Endothelial cell of umbilical vein (primary cell): ENCODE measurements around the gene ZNF664. TPM values are rescaled to one million over a fixed set of nuclear protein-coding genes. Genes with fewer than 3 reads are reported as not detected.

ENCODE experiments used
- BruUV-seq: library from RNA; stranded (reverse); fragments of 400-500 nt; replicated peaks from 2 replicates; lab custom pipeline; 2021; lab: Mats Ljungman, UMichigan
- CTCF ChIA-PET: fragments of 300-600, 350-600 bp; sonication (Branson Sonifier 250); formaldehyde crosslinking; loops from one replicate; lab custom pipeline; 2021; ENCODE audit warnings: antibody characterized with exemption, inconsistent platforms; lab: Charles Lee
- POLR2A ChIA-PET: fragments of 300-600, 350-600 bp; sonication (Branson Sonifier 250); formaldehyde crosslinking; loops from one replicate; lab custom pipeline; 2021; ENCODE audit warnings: antibody characterized with exemption, inconsistent platforms; lab: Charles Lee
- DNase-seq: peaks from one replicate; pipeline ENCODE4 v3.0.0-alpha.2; 2011; ENCODE audit warnings: low read depth, low spot score
- FAIRE-seq: peaks from 2 replicates; lab custom pipeline; 2011; peaks lifted over from hg19 to GRCh38; lab: Jason Lieb, UNC
- H2AFZ ChIP-seq: 2 replicates; pipeline ENCODE4 v1.6.0; 2012; ENCODE audit warnings: low read depth, low read length, control low read depth, inconsistent platforms
- H3K27ac ChIP-seq: 2 replicates; pipeline ENCODE4 v1.5.1; 2011; ENCODE audit warnings: low read depth, mild to moderate bottlenecking, control low read depth, low read length, moderate library complexity; ENCODE audit not compliant: insufficient read depth
- H3K27me3 ChIP-seq, 2 experiments: 2 replicates each; pipeline versions ENCODE4 v1.6.0 to v1.6.1; 2011; ENCODE audit warnings: low read length in 2 of 2, mixed read lengths in 1 of 2; ENCODE audit not compliant: control insufficient read depth in 2 of 2, insufficient read depth in 2 of 2
- H3K36me3 ChIP-seq, 2 experiments: 2 replicates in 1 of 2; 3 replicates in 1 of 2; pipeline ENCODE4 v1.5.1; 2011; ENCODE audit warnings: low read length in 2 of 2, mild to moderate bottlenecking in 1 of 2, moderate library complexity in 1 of 2; ENCODE audit not compliant: control insufficient read depth in 2 of 2, insufficient read depth in 2 of 2; ENCODE audit errors: extremely low read depth in 1 of 2
- H3K4me1 ChIP-seq: 3 replicates; pipeline ENCODE4 v1.5.1; 2011; ENCODE audit warnings: mild to moderate bottlenecking, low read length; ENCODE audit not compliant: control insufficient read depth, insufficient read depth; ENCODE audit errors: extremely low read depth
- H3K4me2 ChIP-seq: 2 replicates; pipeline ENCODE4 v1.6.1; 2011; ENCODE audit warnings: low read length, control low read depth, mixed read lengths; ENCODE audit not compliant: insufficient read depth
- H3K4me3 ChIP-seq, 3 experiments: fragments of 200-600 bp in 1 of 3; sonication (generic), shearing (Covaris generic) in 1 of 3; replicated peaks in 1 of 3; 2 replicates each; pipeline ENCODE4 v1.5.1; 2011 to 2016; ENCODE audit warnings: control low read depth in 3 of 3, low read length in 3 of 3, mild to moderate bottlenecking in 2 of 3, inconsistent platforms in 1 of 3, low read depth in 1 of 3, moderate library complexity in 1 of 3; ENCODE audit not compliant: insufficient read depth in 1 of 3
- H3K79me2 ChIP-seq: 2 replicates; pipeline ENCODE4 v1.6.0; 2012; ENCODE audit warnings: low read length, inconsistent platforms; ENCODE audit not compliant: control insufficient read depth, insufficient read depth
- H3K9ac ChIP-seq: replicated peaks from 2 replicates; pipeline ENCODE3; 2011; ENCODE audit warnings: low read length, control low read depth; ENCODE audit not compliant: insufficient read depth; ENCODE audit errors: extremely low read depth
- H3K9me1 ChIP-seq: replicated peaks from 3 replicates; pipeline ENCODE4 v1.6.0; 2011; ENCODE audit warnings: mild to moderate bottlenecking, low read length; ENCODE audit not compliant: control insufficient read depth, insufficient read depth; ENCODE audit errors: extremely low read depth
- H3K9me3 ChIP-seq: replicated peaks from 2 replicates; pipeline ENCODE4 v1.5.1; 2012; ENCODE audit warnings: low read length, inconsistent platforms; ENCODE audit not compliant: control insufficient read depth, insufficient read depth
- H4K20me1 ChIP-seq: replicated peaks from 2 replicates; pipeline ENCODE3; 2011; ENCODE audit warnings: mild to moderate bottlenecking, low read length; ENCODE audit not compliant: control insufficient read depth, insufficient read depth; ENCODE audit errors: extremely low read depth
- CTCF ChIP-seq, 2 donors: IDR thresholded peaks; 1 replicate in 1 of 2; 2 replicates in 1 of 2; pipeline ENCODE4 v1.5.1; 2011; ENCODE audit warnings: low read length in 2 of 2, mild to moderate bottlenecking in 2 of 2, moderate library complexity in 2 of 2, control low read depth in 1 of 2, inconsistent platforms in 1 of 2, low read depth in 1 of 2; ENCODE audit not compliant: insufficient read depth in 1 of 2; ENCODE audit errors: extremely low read depth in 1 of 2
- EZH2 ChIP-seq: IDR thresholded peaks from 2 replicates; pipeline ENCODE4 v1.6.1; 2012; ENCODE audit warnings: borderline replicate concordance, low read depth, mild to moderate bottlenecking, moderate library complexity, low read length, inconsistent platforms; ENCODE audit not compliant: severe bottlenecking
- FOS ChIP-seq: IDR thresholded peaks from 2 replicates; pipeline ENCODE4 v1.6.1; 2011; ENCODE audit warnings: mild to moderate bottlenecking, low read length, moderate library complexity, borderline replicate concordance; ENCODE audit not compliant: insufficient read depth
- GATA2 ChIP-seq: IDR thresholded peaks from 2 replicates; pipeline ENCODE4 v1.7.0; 2011; ENCODE audit warnings: low read depth, mild to moderate bottlenecking, moderate library complexity, mixed read lengths, low read length; ENCODE audit not compliant: insufficient read length, insufficient read depth
- JUN ChIP-seq: IDR thresholded peaks from 2 replicates; pipeline ENCODE4 v1.6.1; 2011; ENCODE audit warnings: borderline replicate concordance, low read depth; ENCODE audit not compliant: insufficient read length, insufficient read depth
- MAX ChIP-seq: IDR thresholded peaks from 2 replicates; pipeline ENCODE4 v1.6.1; 2011; ENCODE audit not compliant: insufficient read depth, insufficient read length
- MYC ChIP-seq: IDR thresholded peaks from one replicate; pipeline ENCODE4 v1.6.1; 2011; ENCODE audit warnings: mild to moderate bottlenecking, low read depth, low read length
- POLR2A ChIP-seq: IDR thresholded peaks from 2 replicates; pipeline ENCODE4 v1.6.1; 2012; ENCODE audit warnings: low read depth, mild to moderate bottlenecking, control low read depth, low read length
- POLR2AphosphoS5 ChIP-seq: IDR thresholded peaks from 2 replicates; pipeline ENCODE4 v1.6.1; 2012; ENCODE audit warnings: low read depth, mild to moderate bottlenecking, control low read depth, low read length, moderate library complexity; ENCODE audit not compliant: insufficient read depth
- dilution Hi-C: fragments of 300-500 bp; cut with MboI; formaldehyde crosslinking; loops from one replicate; pipeline ENCODE4 v1.15.0; 2019; ENCODE audit warnings: low sequenced_read_pairs; ENCODE audit not compliant: extremely low pct_ligation_motif_present
- intact Hi-C: fragments of 100-400 bp; cut with micrococcal nuclease; formaldehyde crosslinking; loops from one replicate; pipeline ENCODE4 v1.10.0; 2022
- polyA plus RNA-seq, 4 experiments: library from polyadenylated mRNA; depleted of rRNA in 3 of 4; stranded (reverse) in 3 of 4; unstranded in 1 of 4; fragments of >200 nt; gene quantifications; 2 replicates each; pipeline versions ENCODE4 v1.2.1 to v1.2.3, GENCODE V29; 2011 to 2012; ENCODE audit warnings: missing spikeins in 1 of 4
- total RNA-seq: library from RNA; stranded (reverse); gene quantifications from 2 replicates; pipeline ENCODE4 v1.2.3, GENCODE V29; 2021

ZNF664 gene
- total and polyA plus RNA-seq, 2 donors (not counting 3 experiments of a cell fraction or from before 2014, with no cell fraction given): 29.8 to 71.3 TPM

- H3K79me2 ChIP-seq: peaks cover 5% of the 10 kb centered on the region
- peak overlapping the region; percentile 78 for H3K9ac ChIP-seq
- H3K4me3 ChIP-seq: peak overlapping the region; percentile 63 to 81 (median 75)
- H3K36me3 ChIP-seq: peaks cover 0 to 3% of the 10 kb centered on the region in 2 experiments
- CTCF ChIA-PET: interaction anchor here (0.7 to 2.0 kb wide), 5 partner anchors 10 to 67 kb away, joined by 3 to 23 read pairs (median 4); no protein-coding TSS in a partner anchor
- TF ChIP-seq POLR2A: no peak
- TF ChIP-seq MYC: no peak
- H3K4me1 ChIP-seq: peaks cover 4% of the 10 kb centered on the region
- H4K20me1 ChIP-seq: no peaks in the 10 kb centered on the region
- DNase-seq (no peak), FAIRE-seq (no peak)
- POLR2A ChIA-PET: interaction anchor here (0.7 kb wide), 1 partner anchor 24 kb away, joined by 7 read pairs; no protein-coding TSS in a partner anchor
- peak overlapping the region; percentile 72 for H2AFZ ChIP-seq
- BruUV-seq: no TSS peak
- H3K27me3 ChIP-seq: no peaks in the 10 kb centered on the region
- peak overlapping the region; percentile 24 for H3K27ac ChIP-seq
- dilution Hi-C loops: no loop called here
- H3K9me3 ChIP-seq: no peaks in the 10 kb centered on the region
- intact Hi-C loops: loop anchor here (1.0 to 5.0 kb wide), 3 partner anchors 20 to 340 kb away; partner anchors contain the start of genes EIF2B1 and GTF2H3
- H3K9me1 ChIP-seq: no peaks in the 10 kb centered on the region
- H3K4me2 ChIP-seq: peak overlapping the region; percentile 93
Observed at GRCh38 chr12:123971770-123972456, 1.1 kb upstream of the ZNF664 start.

GRCh38 chr12:123973552-123974341, 732 bp downstream of the ZNF664 start:
- no TSS peak for BruUV-seq
- Histone ChIP-seq H3K27ac (peak overlapping the region; percentile 32), H3K27me3 (no peaks in the 10 kb centered on the region), H3K9ac (peak overlapping the region; percentile 68), H3K9me3 (no peaks in the 10 kb centered on the region), H3K4me2 (peak overlapping the region; percentile 91), H3K4me1 (peaks cover 4% of the 10 kb centered on the region), H2AFZ (peak overlapping the region; percentile 84), H3K79me2 (peaks cover 5% of the 10 kb centered on the region), H3K9me1 (no peaks in the 10 kb centered on the region), H3K4me3 (peak overlapping the region; percentile 75 to 85 (median 75)), H3K36me3 (peaks cover 0 to 3% of the 10 kb centered on the region in 2 experiments), H4K20me1 (no peaks in the 10 kb centered on the region)
- CTCF ChIA-PET: interaction anchor here (0.6 to 1.1 kb wide), 3 partner anchors 9 to 68 kb away, joined by 4 to 8 read pairs (median 5); no protein-coding TSS in a partner anchor
- DNase-seq: peak; percentile 44
- no peak for TF ChIP-seq GATA2
- TF ChIP-seq CTCF (IDR thresholded peaks at IDR 0.05; ENCODE audit: extremely low read depth in 1 of 2, insufficient read depth in 1 of 2, low read depth in 1 of 2, low read length in 2 of 2): no peak
- TF ChIP-seq FOS: no peak
- TF ChIP-seq MAX: no peak
- no peak for TF ChIP-seq EZH2
- TF ChIP-seq POLR2A: no peak
- no peak for TF ChIP-seq JUN
- TF ChIP-seq MYC: no peak
- TF ChIP-seq POLR2AphosphoS5: no peak
- dilution Hi-C loops (no loop called here), intact Hi-C loops (loop anchor here (5.0 kb wide), 1 partner anchor 341 kb away; the partner anchor contains the start of genes EIF2B1 and GTF2H3)
- FAIRE-seq: no peak
- POLR2A ChIA-PET: no interaction called here
